ENCODE data around the gene CLHC1.

Gene CLHC1

GRCh38 chr2:55168221-55169154 lies 63.6 kb downstream of the CLHC1 start:
- peak; percentile 86 for DNase-seq

GRCh38 chr2:55165626-55166025 lies 66.5 kb downstream of the CLHC1 start:
- DNase-seq, result no peak

GRCh38 chr2:55164534-55165480 lies 67.3 kb downstream of the CLHC1 start:
- DNase-seq, result no peak

- DNase-seq, result no peak
These were observed 68.1 kb downstream of the CLHC1 start for GRCh38 chr2:55163941-55164390.

GRCh38 chr2:55163274-55163721 lies 68.8 kb downstream of the CLHC1 start:
- no peak for DNase-seq

GRCh38 chr2:55162284-55163006 lies 69.6 kb downstream of the CLHC1 start:
- no peak for DNase-seq

- DNase-seq, result no peak
These were observed 70.5 kb downstream of the CLHC1 start for GRCh38 chr2:55161295-55162210.

GRCh38 chr2:55160422-55160821 lies 71.7 kb downstream of the CLHC1 start:
- DNase-seq, result no peak

- no peak for DNase-seq
These were observed 72.3 kb downstream of the CLHC1 start for GRCh38 chr2:55159752-55160151.

GRCh38 chr2:55159037-55159651 lies 72.9 kb downstream of the CLHC1 start:
- DNase-seq, result no peak

- peak; percentile 44 for DNase-seq
These were observed 73.8 kb downstream of the CLHC1 start for GRCh38 chr2:55158111-55158814.

GRCh38 chr2:55157474-55157884 lies 74.6 kb downstream of the CLHC1 start:
- peak; percentile 89 for DNase-seq

- DNase-seq, result no peak
These were observed 75.1 kb downstream of the CLHC1 start for GRCh38 chr2:55156984-55157383.

- DNase-seq, result no peak
These were observed 75.8 kb downstream of the CLHC1 start for GRCh38 chr2:55156326-55156725.

GRCh38 chr2:55155764-55156281 lies 76.3 kb downstream of the CLHC1 start:
- no peak for DNase-seq

- no peak for DNase-seq
These were observed 76.9 kb downstream of the CLHC1 start for GRCh38 chr2:55155206-55155605.

GRCh38 chr2:55154525-55155030 lies 77.5 kb downstream of the CLHC1 start:
- DNase-seq, result no peak

GRCh38 chr2:55153584-55154299 lies 78.4 kb downstream of the CLHC1 start:
- no peak for DNase-seq

Data from hematopoietic multipotent progenitor cell treated with erythropoietin and hydrocortisone succinate and interleukin-3 and kit ligand, for 4 days (in vitro differentiated cells).